HCT116 (cell line): Measurements from ENCODE around the gene OPCML. TPM values are rescaled to one million over a fixed set of nuclear protein-coding genes. Genes with fewer than 3 reads are reported as not detected.

Source experiments
- ATAC-seq: fragments of 200-7000 bp; cut with Tn5 transposase; 2 replicates; pipeline ENCODE4 v1.9.1; 2020; ENCODE audit warnings: mild to moderate bottlenecking, moderate library complexity
- BruUV-seq: library from RNA; stranded (reverse); fragments of 400-500 nt; replicated peaks from 2 replicates; lab custom pipeline; 2021; lab: Mats Ljungman, UMichigan
- CTCF ChIA-PET: fragments of 300-600 bp; sonication (Branson Sonifier 250); formaldehyde crosslinking; loops from one replicate; lab custom pipeline; 2021; ENCODE audit warnings: antibody characterized with exemption; lab: Charles Lee
- POLR2A ChIA-PET: fragments of 300-600, 350-600 bp; sonication (Branson Sonifier 250); formaldehyde crosslinking; loops from one replicate; lab custom pipeline; 2021; ENCODE audit warnings: antibody characterized with exemption; lab: Charles Lee
- RAD21 ChIA-PET, 2 experiments: fragments of 300-600 bp; sonication (Branson Sonifier 250); formaldehyde crosslinking; loops; one replicate each; lab custom pipeline; 2023; ENCODE audit warnings: low total read pairs in 2 of 2; ENCODE audit not compliant: uncharacterized antibody in 2 of 2, unreplicated experiment in 2 of 2, low non-redundant PET in 1 of 2; lab: Charles Lee
- DNase-seq: peaks from one replicate; pipeline ENCODE4 v3.0.0-alpha.2; 2010; ENCODE audit warnings: low read depth, low spot score
- H2AFZ ChIP-seq: fragments of 200-600 bp; shearing (Covaris generic), sonication (generic); 2 replicates; pipeline ENCODE4 v1.6.1; 2017; ENCODE audit warnings: low read depth, mixed run types, mixed read lengths, antibody characterized with exemption, low read length; ENCODE audit not compliant: poor library complexity, severe bottlenecking
- H3K27ac ChIP-seq: 2 replicates; pipeline ENCODE4 v1.5.1; 2012; ENCODE audit warnings: low read depth, low read length
- H3K27me3 ChIP-seq: fragments of 200-600 bp; sonication (generic); 2 replicates; pipeline ENCODE4 v1.6.1; 2016; ENCODE audit warnings: mixed run types, low read length, mixed read lengths; ENCODE audit not compliant: insufficient read depth
- H3K36me3 ChIP-seq, 2 experiments: fragments of 200-500 bp in 1 of 2; fragments of 200-600 bp in 1 of 2; sonication (Bioruptor generic) in 1 of 2; sonication (generic) in 1 of 2; 2 replicates each; pipeline versions ENCODE4 v1.5.1 to v1.6.1; 2014 to 2016; ENCODE audit warnings: low read length in 2 of 2, inconsistent platforms in 1 of 2, mixed read lengths in 1 of 2, mixed run types in 1 of 2; ENCODE audit not compliant: insufficient read depth in 2 of 2, control insufficient read depth in 1 of 2
- H3K4me1 ChIP-seq, 2 experiments: fragments of 200-600 bp in 1 of 2; sonication (generic) in 1 of 2; 2 replicates each; pipeline versions ENCODE4 v1.5.1 to v1.6.1; 2012 to 2017; ENCODE audit warnings: low read length in 2 of 2, inconsistent platforms in 1 of 2, mild to moderate bottlenecking in 1 of 2, mixed read lengths in 1 of 2, mixed run types in 1 of 2, moderate library complexity in 1 of 2; ENCODE audit not compliant: insufficient read depth in 2 of 2, control insufficient read depth in 1 of 2
- H3K4me2 ChIP-seq: fragments of 200-600 bp; sonication (generic); 2 replicates; pipeline ENCODE4 v1.6.1; 2017; ENCODE audit warnings: mixed run types, low read length, mixed read lengths
- H3K4me3 ChIP-seq, 2 experiments: fragments of 200-600 bp in 1 of 2; sonication (generic) in 1 of 2; replicated peaks in 1 of 2; 2 replicates each; pipeline ENCODE4 v1.5.1; 2011 to 2016; ENCODE audit warnings: low read length in 2 of 2, control low read depth in 1 of 2, low read depth in 1 of 2, mild to moderate bottlenecking in 1 of 2, mixed read lengths in 1 of 2, mixed run types in 1 of 2
- H3K79me2 ChIP-seq: fragments of 200-600 bp; sonication (generic); 2 replicates; pipeline ENCODE4 v1.6.1; 2017; ENCODE audit warnings: mild to moderate bottlenecking, mixed run types, low read length, moderate library complexity, mixed read lengths; ENCODE audit not compliant: insufficient read depth
- H3K9ac ChIP-seq: fragments of 200-600 bp; sonication (generic); 2 replicates; pipeline ENCODE4 v1.6.1; 2016; ENCODE audit warnings: low read length, mixed read lengths
- H3K9me2 ChIP-seq: fragments of 200-600 bp; sonication (generic), shearing (Covaris generic); 2 replicates; pipeline ENCODE4 v1.6.1; 2017; ENCODE audit warnings: mixed run types, mild to moderate bottlenecking, moderate library complexity; ENCODE audit not compliant: insufficient read depth
- H3K9me3 ChIP-seq, 2 experiments: fragments of 200-500 bp in 1 of 2; fragments of 200-600 bp in 1 of 2; sonication (Bioruptor generic) in 1 of 2; sonication (generic) in 1 of 2; 2 replicates each; pipeline ENCODE4 v1.6.1; 2014 to 2017; ENCODE audit warnings: low read length in 2 of 2, mixed read lengths in 2 of 2, inconsistent platforms in 1 of 2, low read depth in 1 of 2, mild to moderate bottlenecking in 1 of 2, mixed run types in 1 of 2, moderate library complexity in 1 of 2; ENCODE audit not compliant: control insufficient read depth in 1 of 2, insufficient read depth in 1 of 2
- H4K20me1 ChIP-seq: fragments of 200-600 bp; sonication (generic), shearing (Covaris generic); 2 replicates; pipeline ENCODE4 v1.6.1; 2017; ENCODE audit warnings: mixed run types, mild to moderate bottlenecking, moderate library complexity; ENCODE audit not compliant: insufficient read depth
- CBX3 ChIP-seq: IDR thresholded peaks from 2 replicates; pipeline ENCODE4 v1.6.1; 2012; ENCODE audit warnings: low read depth
- CEBPB ChIP-seq: IDR thresholded peaks from 2 replicates; pipeline ENCODE4 v1.6.1; 2012; ENCODE audit warnings: low read depth
- EZH2 ChIP-seq: fragments of 200-600 bp; sonication (generic); IDR thresholded peaks from 2 replicates; pipeline ENCODE4 v1.6.1; 2017; ENCODE audit warnings: antibody characterized with exemption, mixed run types
- EZH2phosphoT487 ChIP-seq: fragments of 200-600 bp; IDR thresholded peaks from 2 replicates; pipeline ENCODE4 v1.6.1; 2018; ENCODE audit warnings: antibody characterized with exemption, borderline replicate concordance
- FOSL1 ChIP-seq: IDR thresholded peaks from 2 replicates; pipeline ENCODE4 v1.6.1; 2012; ENCODE audit warnings: low read depth
- JUND ChIP-seq: IDR thresholded peaks from 2 replicates; pipeline ENCODE4 v1.6.1; 2012
- MAX ChIP-seq: IDR thresholded peaks from 2 replicates; pipeline ENCODE4 v1.6.1; 2012
- POLR2A ChIP-seq: IDR thresholded peaks from 2 replicates; pipeline ENCODE4 v1.7.0; 2011; ENCODE audit warnings: borderline replicate concordance; ENCODE audit not compliant: insufficient read depth, insufficient read length; ENCODE audit errors: extremely low read depth
- POLR2AphosphoS5 ChIP-seq: IDR thresholded peaks from 2 replicates; pipeline ENCODE4 v1.6.1; 2011; ENCODE audit warnings: mild to moderate bottlenecking, low read depth, low read length, moderate library complexity
- SIN3A ChIP-seq: IDR thresholded peaks from 2 replicates; pipeline ENCODE4 v1.6.1; 2012; ENCODE audit warnings: low read depth
- TCF7L2 ChIP-seq: IDR thresholded peaks from 2 replicates; pipeline ENCODE4 v1.7.0; 2011; ENCODE audit warnings: borderline replicate concordance, inconsistent platforms; ENCODE audit not compliant: insufficient read depth, insufficient read length; ENCODE audit errors: extremely low read depth
- ZFX ChIP-seq: fragments of 450-650 bp; IDR thresholded peaks from 2 replicates; pipeline ENCODE4 v1.6.1; 2017
- ZNF274 ChIP-seq: fragments of 200-500 bp; sonication (Bioruptor generic); IDR thresholded peaks from 2 replicates; pipeline ENCODE4 v1.6.1; 2014; ENCODE audit warnings: mild to moderate bottlenecking, low read depth, low read length, inconsistent platforms
- intact Hi-C: fragments of 100-400 bp; cut with micrococcal nuclease; formaldehyde crosslinking; loops from 2 replicates; pipeline ENCODE4 v1.10.0; 2022
- total RNA-seq: library from RNA; stranded (reverse); gene quantifications from one replicate; pipeline ENCODE4 v1.2.1, GENCODE V29; 2021; ENCODE audit not compliant: unreplicated experiment
- TF ChIP-seq, protein P1 (sequence below), 3 experiments: fragments of 200-600 bp in 1 of 3; sonication (generic) in 1 of 3; IDR thresholded peaks in 2 of 3; conservative IDR thresholded peaks in 1 of 3; 2 replicates each; pipeline ENCODE4 v1.5.1; 2012 to 2017; ENCODE audit warnings: low read depth in 2 of 3, low read length in 2 of 3, antibody characterized with exemption in 1 of 3, borderline replicate concordance in 1 of 3, control low read depth in 1 of 3, mild to moderate bottlenecking in 1 of 3, mixed read lengths in 1 of 3, mixed run types in 1 of 3, moderate library complexity in 1 of 3; ENCODE audit not compliant: insufficient read depth in 1 of 3
- TF ChIP-seq, protein P2 (sequence below): IDR thresholded peaks from 2 replicates; pipeline ENCODE4 v1.6.1; 2012

OPCML gene
- total RNA-seq, 1 experiment from 2014 or later = not detected

DNA sequence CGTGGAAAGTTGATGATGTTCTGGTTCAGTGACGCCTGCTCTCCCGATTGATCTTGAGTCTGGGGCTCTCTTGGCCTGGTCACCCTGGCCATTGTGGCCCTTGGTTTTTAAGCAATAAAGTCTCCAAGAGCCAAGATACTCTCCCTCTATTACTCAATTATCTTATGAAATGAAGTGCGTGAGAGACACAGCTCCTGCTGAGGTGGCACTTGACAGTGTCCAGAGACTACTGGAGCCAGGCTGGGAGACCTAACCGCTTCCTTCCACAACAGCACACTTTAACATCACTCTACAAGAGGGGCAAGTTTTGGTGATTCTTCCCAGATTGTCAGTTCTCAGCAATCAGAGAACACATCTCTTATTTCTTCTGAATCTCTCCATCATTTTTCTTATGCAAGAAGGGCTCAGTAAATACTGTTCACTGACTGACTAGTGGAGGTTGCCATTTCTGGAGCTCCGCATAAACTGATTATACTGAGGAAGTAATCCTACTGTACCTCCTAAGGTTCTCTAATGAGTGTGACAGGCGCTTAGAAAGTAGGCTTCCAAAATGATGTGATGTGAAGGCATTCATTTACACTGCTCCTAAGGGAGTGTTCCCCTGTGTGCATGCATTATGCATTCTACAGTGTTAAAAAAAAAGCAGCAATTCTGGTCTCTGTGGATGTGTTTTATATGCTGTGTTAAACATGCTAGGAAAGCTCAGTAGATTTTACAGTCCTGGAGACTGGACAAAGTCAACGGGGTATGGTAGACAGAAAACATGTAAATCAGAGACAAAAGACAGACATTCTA lies 968.0 kb downstream of the OPCML start:
- H2AFZ ChIP-seq = no peak overlapping the region
- no peak overlapping the region for H3K4me3 ChIP-seq
- DNase-seq (no peak), ATAC-seq (no peak)
- H3K4me1 ChIP-seq = no peaks in the 10 kb centered on the region
- POLR2A ChIA-PET = no interaction called here
- CTCF ChIA-PET = no interaction called here
- no peaks in the 10 kb centered on the region for H3K79me2 ChIP-seq
- BruUV-seq = no TSS peak
- H3K27ac ChIP-seq = no peak overlapping the region
- no peaks in the 10 kb centered on the region for H3K9me2 ChIP-seq
- intact Hi-C loops = no loop called here
- no peak overlapping the region for H3K4me2 ChIP-seq
- H3K36me3 ChIP-seq = no peaks in the 10 kb centered on the region
- H3K9me3 ChIP-seq = peaks cover 14% of the 10 kb centered on the region in 2 experiments; a peak in 2 of 4 replicates
- no peak overlapping the region for H3K9ac ChIP-seq
- H4K20me1 ChIP-seq = no peaks in the 10 kb centered on the region
- TF ChIP-seq CEBPB (no peak), ZFX (no peak)
- TF ChIP-seq, all 23 proteins: peak for 0
- no peaks in the 10 kb centered on the region for H3K27me3 ChIP-seq
- RAD21 ChIA-PET = no interaction called here

- Histone ChIP-seq H3K27ac (no peak overlapping the region), H3K4me2 (no peak overlapping the region), H3K36me3 (no peaks in the 10 kb centered on the region), H2AFZ (no peak overlapping the region), H3K27me3 (no peaks in the 10 kb centered on the region), H3K9me3 (peaks cover 17 to 22% of the 10 kb centered on the region in 2 experiments; a peak in 2 of 4 replicates), H3K9me2 (no peaks in the 10 kb centered on the region), H3K4me1 (no peaks in the 10 kb centered on the region), H4K20me1 (no peaks in the 10 kb centered on the region), H3K9ac (no peak overlapping the region), H3K79me2 (no peaks in the 10 kb centered on the region), H3K4me3 (no peak overlapping the region)
- ATAC-seq (no peak), DNase-seq (no peak)
- TF ChIP-seq POLR2AphosphoS5 = no peak
- TF ChIP-seq, protein P1, sequence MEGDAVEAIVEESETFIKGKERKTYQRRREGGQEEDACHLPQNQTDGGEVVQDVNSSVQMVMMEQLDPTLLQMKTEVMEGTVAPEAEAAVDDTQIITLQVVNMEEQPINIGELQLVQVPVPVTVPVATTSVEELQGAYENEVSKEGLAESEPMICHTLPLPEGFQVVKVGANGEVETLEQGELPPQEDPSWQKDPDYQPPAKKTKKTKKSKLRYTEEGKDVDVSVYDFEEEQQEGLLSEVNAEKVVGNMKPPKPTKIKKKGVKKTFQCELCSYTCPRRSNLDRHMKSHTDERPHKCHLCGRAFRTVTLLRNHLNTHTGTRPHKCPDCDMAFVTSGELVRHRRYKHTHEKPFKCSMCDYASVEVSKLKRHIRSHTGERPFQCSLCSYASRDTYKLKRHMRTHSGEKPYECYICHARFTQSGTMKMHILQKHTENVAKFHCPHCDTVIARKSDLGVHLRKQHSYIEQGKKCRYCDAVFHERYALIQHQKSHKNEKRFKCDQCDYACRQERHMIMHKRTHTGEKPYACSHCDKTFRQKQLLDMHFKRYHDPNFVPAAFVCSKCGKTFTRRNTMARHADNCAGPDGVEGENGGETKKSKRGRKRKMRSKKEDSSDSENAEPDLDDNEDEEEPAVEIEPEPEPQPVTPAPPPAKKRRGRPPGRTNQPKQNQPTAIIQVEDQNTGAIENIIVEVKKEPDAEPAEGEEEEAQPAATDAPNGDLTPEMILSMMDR (IDR thresholded peaks at IDR 0.05 in 2 of 3, conservative IDR thresholded peaks at IDR 0.05 in 1 of 3; ENCODE audit: borderline replicate concordance in 1 of 3, insufficient read depth in 1 of 3, low read depth in 2 of 3, low read length in 2 of 3) = no peak
- no peak for TF ChIP-seq MAX
- TF ChIP-seq FOSL1 = no peak
- no peak for TF ChIP-seq EZH2
- TF ChIP-seq CEBPB = no peak
- no peak for TF ChIP-seq CBX3
- no peak for TF ChIP-seq POLR2A
- TF ChIP-seq ZNF274 = no peak
- TF ChIP-seq SIN3A = no peak
- TF ChIP-seq JUND = no peak
- TF ChIP-seq EZH2phosphoT487 = no peak
- TF ChIP-seq, protein P2, sequence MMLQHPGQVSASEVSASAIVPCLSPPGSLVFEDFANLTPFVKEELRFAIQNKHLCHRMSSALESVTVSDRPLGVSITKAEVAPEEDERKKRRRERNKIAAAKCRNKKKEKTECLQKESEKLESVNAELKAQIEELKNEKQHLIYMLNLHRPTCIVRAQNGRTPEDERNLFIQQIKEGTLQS = no peak
- TF ChIP-seq TCF7L2 = no peak
- intact Hi-C loops = no loop called here
- ChIA-PET POLR2A (no interaction called here), RAD21 (no interaction called here), CTCF (no interaction called here)
- BruUV-seq = no TSS peak
Observed at GRCh38 chr11:132563050-132563449, 969.3 kb downstream of the OPCML start.
